H1 (cell line): ENCODE data around the gene RELN. TPM values are rescaled to one million over a fixed set of nuclear protein-coding genes. Genes with fewer than 3 reads are reported as not detected.

Source experiments
- CTCF ChIA-PET: fragments of 300-600 bp; sonication (Branson Sonifier 250); formaldehyde crosslinking; loops from one replicate; lab custom pipeline; 2021; ENCODE audit not compliant: partially characterized antibody; lab: Charles Lee
- POLR2A ChIA-PET: fragments of 300-600 bp; sonication (Branson Sonifier 250); formaldehyde crosslinking; loops from one replicate; lab custom pipeline; 2021; ENCODE audit warnings: inconsistent platforms; ENCODE audit not compliant: partially characterized antibody; lab: Charles Lee
- DNase-seq, 2 experiments: peaks; one replicate each; pipeline versions ENCODE4 v3.0.0 to v3.0.0-alpha.2; 2010 to 2022; ENCODE audit warnings: low spot score in 2 of 2, low read depth in 1 of 2, mixed read lengths in 1 of 2
- FAIRE-seq: peaks from 2 replicates; lab custom pipeline; 2011; peaks lifted over from hg19 to GRCh38; lab: Jason Lieb, UNC
- H2AFZ ChIP-seq: 2 replicates; pipeline ENCODE4 v1.8.1; 2012; ENCODE audit warnings: low read length, inconsistent platforms
- H2AK5ac ChIP-seq: 2 replicates; pipeline ENCODE4 v1.6.1; 2013; ENCODE audit warnings: low read depth, low read length
- H2BK120ac ChIP-seq: replicated peaks from 2 replicates; pipeline ENCODE3; 2013; ENCODE audit warnings: low read depth, low read length, inconsistent platforms
- H2BK12ac ChIP-seq: 2 replicates; pipeline ENCODE4 v1.6.1; 2013; ENCODE audit warnings: low read depth, low read length
- H2BK15ac ChIP-seq: 2 replicates; pipeline ENCODE4 v1.6.1; 2013; ENCODE audit warnings: low read length
- H2BK20ac ChIP-seq: 2 replicates; pipeline ENCODE4 v1.6.1; 2013; ENCODE audit warnings: low read length
- H2BK5ac ChIP-seq: 2 replicates; pipeline ENCODE4 v1.6.1; 2013; ENCODE audit warnings: low read depth, low read length
- H3K14ac ChIP-seq: 2 replicates; pipeline ENCODE4 v1.6.1; 2013; ENCODE audit warnings: inconsistent platforms; ENCODE audit not compliant: insufficient read length
- H3K18ac ChIP-seq: 2 replicates; pipeline ENCODE4 v1.6.1; 2013; ENCODE audit warnings: low read length; ENCODE audit errors: extremely low read depth
- H3K23ac ChIP-seq: 2 replicates; pipeline ENCODE4 v1.6.1; 2013; ENCODE audit warnings: inconsistent platforms; ENCODE audit not compliant: insufficient read length
- H3K23me2 ChIP-seq: 2 replicates; pipeline ENCODE4 v1.6.1; 2013; ENCODE audit warnings: low read depth, low read length
- H3K27ac ChIP-seq: 2 replicates; pipeline ENCODE4 v1.6.1; 2011; ENCODE audit warnings: low read depth, low read length, inconsistent platforms
- H3K27me3 ChIP-seq, 4 experiments: replicated peaks in 1 of 4; 1 replicate in 1 of 4; 2 replicates in 3 of 4; pipeline versions ENCODE4 v1.6.1 to v1.8.1; 2011 to 2013; ENCODE audit warnings: low read length in 3 of 4, mild to moderate bottlenecking in 3 of 4, inconsistent platforms in 2 of 4, mixed read lengths in 2 of 4, moderate library complexity in 1 of 4; ENCODE audit not compliant: control insufficient read depth in 3 of 4, insufficient read depth in 3 of 4; ENCODE audit errors: extremely low read depth in 1 of 4
- H3K36me3 ChIP-seq, 4 experiments: 2 replicates each; pipeline versions ENCODE4 v1.6.1 to v1.8.1; 2011 to 2013; ENCODE audit warnings: mild to moderate bottlenecking in 4 of 4, low read length in 3 of 4, moderate library complexity in 2 of 4, control low read depth in 1 of 4, inconsistent platforms in 1 of 4; ENCODE audit not compliant: insufficient read depth in 4 of 4, control insufficient read depth in 2 of 4
- H3K4ac ChIP-seq: replicated peaks from 2 replicates; pipeline ENCODE3; 2013; ENCODE audit warnings: low read length, low read depth, mixed read lengths, inconsistent platforms; ENCODE audit not compliant: insufficient read length
- H3K4me1 ChIP-seq, 4 experiments: replicated peaks in 1 of 4; 1 replicate in 1 of 4; 2 replicates in 3 of 4; pipeline versions ENCODE4 v1.6.1 to v1.8.1; 2011 to 2013; ENCODE audit warnings: low read length in 3 of 4, inconsistent platforms in 2 of 4, mixed read lengths in 1 of 4; ENCODE audit not compliant: insufficient read depth in 4 of 4, control insufficient read depth in 3 of 4
- H3K4me2 ChIP-seq, 2 experiments: 2 replicates each; pipeline versions ENCODE4 v1.6.1 to v1.8.1; 2011 to 2013; ENCODE audit warnings: low read depth in 2 of 2, low read length in 2 of 2, control low read depth in 1 of 2, inconsistent platforms in 1 of 2, mild to moderate bottlenecking in 1 of 2; ENCODE audit not compliant: insufficient read depth in 1 of 2
- H3K4me3 ChIP-seq, 4 experiments: fragments of 200-600, 300-600 bp in 1 of 4; sonication (generic), shearing (Covaris generic), sonication (Bioruptor Twin) in 1 of 4; 2 replicates each; pipeline versions ENCODE4 v1.5.1 to v1.8.1; 2011 to 2016; ENCODE audit warnings: low read length in 4 of 4, low read depth in 3 of 4, control low read depth in 2 of 4, inconsistent platforms in 2 of 4, mild to moderate bottlenecking in 2 of 4, mixed read lengths in 1 of 4, moderate library complexity in 1 of 4; ENCODE audit not compliant: insufficient read depth in 2 of 4; ENCODE audit errors: extremely low read depth in 1 of 4
- H3K56ac ChIP-seq: replicated peaks from 2 replicates; pipeline ENCODE3; 2013; ENCODE audit warnings: low read depth, mild to moderate bottlenecking, mixed read lengths, low read length, inconsistent platforms; ENCODE audit not compliant: insufficient read length
- H3K79me1 ChIP-seq: 2 replicates; pipeline ENCODE4 v1.6.1; 2013; ENCODE audit warnings: low read depth, low read length, control low read depth
- H3K79me2 ChIP-seq, 2 experiments: 2 replicates each; pipeline versions ENCODE4 v1.6.1 to v1.8.1; 2012 to 2013; ENCODE audit warnings: low read length in 2 of 2, mild to moderate bottlenecking in 2 of 2, inconsistent platforms in 1 of 2; ENCODE audit not compliant: insufficient read depth in 2 of 2, control insufficient read depth in 1 of 2
- H3K9ac ChIP-seq, 4 experiments: replicated peaks in 1 of 4; 1 replicate in 1 of 4; 2 replicates in 3 of 4; pipeline versions ENCODE4 v1.6.1 to v1.8.1; 2011 to 2013; ENCODE audit warnings: low read depth in 3 of 4, low read length in 3 of 4, control low read depth in 2 of 4, mild to moderate bottlenecking in 2 of 4, moderate library complexity in 2 of 4, inconsistent platforms in 1 of 4; ENCODE audit errors: extremely low read depth in 1 of 4
- H3K9me3 ChIP-seq, 2 experiments: 2 replicates each; pipeline versions ENCODE4 v1.6.1 to v1.8.1; 2012 to 2013; ENCODE audit warnings: mild to moderate bottlenecking in 2 of 2, moderate library complexity in 2 of 2, control low read depth in 1 of 2, inconsistent platforms in 1 of 2, low read depth in 1 of 2, low read length in 1 of 2, mixed read lengths in 1 of 2; ENCODE audit not compliant: insufficient read depth in 2 of 2
- H4K20me1 ChIP-seq, 2 experiments: replicated peaks in 1 of 2; 2 replicates each; pipeline versions ENCODE3 to v1.8.1; 2011 to 2013; ENCODE audit warnings: inconsistent platforms in 2 of 2, low read length in 2 of 2, mild to moderate bottlenecking in 1 of 2; ENCODE audit not compliant: insufficient read depth in 2 of 2, control insufficient read depth in 1 of 2
- H4K5ac ChIP-seq: 2 replicates; pipeline ENCODE4 v1.6.1; 2013; ENCODE audit warnings: low read length, low read depth, mixed read lengths, inconsistent platforms; ENCODE audit not compliant: insufficient read length
- H4K8ac ChIP-seq: 2 replicates; pipeline ENCODE4 v1.8.0; 2013; ENCODE audit warnings: mild to moderate bottlenecking, moderate library complexity, low read length, inconsistent platforms; ENCODE audit not compliant: insufficient read depth; ENCODE audit errors: extremely low read depth
- H4K91ac ChIP-seq: replicated peaks from 2 replicates; pipeline ENCODE3; 2013; ENCODE audit warnings: low read length, mixed read lengths, inconsistent platforms; ENCODE audit not compliant: insufficient read length
- CHD1 ChIP-seq: IDR thresholded peaks from 2 replicates; pipeline ENCODE4 v1.6.1; 2012; ENCODE audit warnings: low read depth, low read length, improper control_type of control experiment
- CHD2 ChIP-seq: IDR thresholded peaks from 2 replicates; pipeline ENCODE4 v1.6.1; 2012; ENCODE audit warnings: low read length, improper control_type of control experiment
- HDAC2 ChIP-seq, 2 experiments: fragments of 300-600 bp in 1 of 2; sonication (generic) in 1 of 2; IDR thresholded peaks; 2 replicates each; pipeline ENCODE4 v1.6.1; 2011 to 2012; ENCODE audit warnings: low read depth in 2 of 2, low read length in 2 of 2, mild to moderate bottlenecking in 2 of 2, moderate library complexity in 2 of 2, borderline replicate concordance in 1 of 2, inconsistent platforms in 1 of 2
- JUN ChIP-seq: IDR thresholded peaks from 2 replicates; pipeline ENCODE4 v1.6.1; 2011; ENCODE audit warnings: low read depth, mild to moderate bottlenecking, improper control_type of control experiment, low read length
- KDM5A ChIP-seq: fragments of 200-600 bp; IDR thresholded peaks from 2 replicates; pipeline ENCODE4 v1.7.1; 2012; ENCODE audit warnings: mild to moderate bottlenecking, low read length, inconsistent platforms, mixed read lengths
- NANOG ChIP-seq: IDR thresholded peaks from 2 replicates; pipeline ENCODE4 v1.6.1; 2011; ENCODE audit warnings: low read length, low read depth, mild to moderate bottlenecking, inconsistent platforms; ENCODE audit not compliant: insufficient read depth, poor library complexity, severe bottlenecking
- POU5F1 ChIP-seq: IDR thresholded peaks from 2 replicates; pipeline ENCODE4 v1.6.1; 2011; ENCODE audit warnings: low read depth, mild to moderate bottlenecking, low read length, moderate library complexity
- RFX5 ChIP-seq: IDR thresholded peaks from 2 replicates; pipeline ENCODE4 v1.6.1; 2011; ENCODE audit warnings: low read depth, low read length, improper control_type of control experiment, borderline replicate concordance
- TAF7 ChIP-seq: optimal IDR thresholded peaks from 2 replicates; pipeline ENCODE3; 2011; ENCODE audit warnings: low read depth, mild to moderate bottlenecking, inconsistent platforms, low read length, moderate library complexity, borderline replicate concordance
- ZNF274 ChIP-seq: IDR thresholded peaks from 2 replicates; pipeline ENCODE4 v1.7.0; 2012; ENCODE audit warnings: low read length, borderline replicate concordance; ENCODE audit errors: extremely low read depth
- WGBS, 2 experiments: shearing (Covaris generic) in 1 of 2; methylation state at CpG; one replicate each; pipeline versions ENCODE4 v1.1.6 to v1.1.7; 2013 to 2015; ENCODE audit warnings: low lambda C conversion rate in 2 of 2, mixed read lengths in 2 of 2, inconsistent platforms in 1 of 2, low coverage in 1 of 2, missing lambda C conversion rate in 1 of 2; ENCODE audit not compliant: insufficient replicate concordance in 2 of 2, insufficient coverage in 1 of 2, insufficient read length in 1 of 2; ENCODE audit errors: extremely low coverage in 1 of 2, missing lambda C conversion rate in 1 of 2; 5-methylcytosine and 5-hydroxymethylcytosine counted together
- polyA plus RNA-seq, 7 experiments: library from polyadenylated mRNA; depleted of rRNA in 3 of 7; stranded (reverse) in 5 of 7; unstranded in 2 of 7; fragments of >200 nt in 5 of 7; fragments of 200-250 nt in 2 of 7; gene quantifications; 1 replicate in 5 of 7; 2 replicates in 1 of 7; 4 replicates in 1 of 7; pipeline versions ENCODE4 v1.2.1 to v1.2.3, GENCODE V29; 2011 to 2013; ENCODE audit warnings: missing spikeins in 2 of 7, mixed read lengths in 2 of 7
- total RNA-seq: library from RNA; stranded (reverse); fragmentation: NEBNext Ultra II Directional; extraction: Animal tissue kit (Norgen Biotek cat#: 25700); gene quantifications from 2 replicates; pipeline ENCODE4 v1.2.1, GENCODE V29; 2021
- TF ChIP-seq, protein P1 (sequence below): IDR thresholded peaks from 2 replicates; pipeline ENCODE4 v1.6.1; 2012; ENCODE audit warnings: low read length, inconsistent platforms

Gene RELN
- total and polyA plus RNA-seq, 2 of the 8 experiments (the other 6 are each of a cell fraction or from before 2014, with no cell fraction given), result 0.03 to 0.07 TPM

DNA sequence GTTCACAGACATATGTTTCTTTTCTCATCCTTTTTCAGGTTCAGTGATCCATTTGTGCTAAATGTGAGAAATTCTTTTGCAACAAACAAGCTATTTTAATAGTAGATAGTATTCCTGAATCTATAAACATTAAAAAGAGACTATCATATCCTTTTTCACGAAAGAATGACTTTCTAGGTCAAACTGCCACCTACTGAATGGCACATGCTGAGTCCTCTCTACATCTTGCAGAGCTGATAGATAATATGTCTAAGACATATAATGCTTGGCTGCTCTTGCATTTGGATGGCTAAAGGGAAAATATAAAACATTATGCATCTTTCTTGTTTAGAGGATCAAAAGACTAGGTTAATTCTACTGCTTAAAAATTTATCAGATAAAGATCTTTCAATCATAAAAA lies 429.3 kb downstream of the RELN start:
- POLR2A ChIA-PET, result no interaction called here
- H3K23me2 ChIP-seq, result no peaks in the 10 kb centered on the region
- no peak overlapping the region for H3K14ac ChIP-seq
- H3K18ac ChIP-seq, result no peak overlapping the region
- no peak for DNase-seq
- CTCF ChIA-PET, result interaction anchor here (2.0 kb wide), 1 partner anchor 15 kb away, joined by 8 read pairs; no protein-coding TSS in a partner anchor
- no peak overlapping the region for H2BK5ac ChIP-seq
- no peak overlapping the region for H3K56ac ChIP-seq
- H3K27me3 ChIP-seq, result no peaks in the 10 kb centered on the region
- no peak for FAIRE-seq
- no peak overlapping the region for H4K5ac ChIP-seq
- 86% methylated on average over 1 of the region's 1 CpG; no CpG with 5 or more reads in 1 of the 2 experiments for WGBS, 2 experiments
- no peak overlapping the region for H3K4ac ChIP-seq
- H2AFZ ChIP-seq, result no peak overlapping the region
- H4K8ac ChIP-seq, result no peak overlapping the region
- H2BK20ac ChIP-seq, result no peak overlapping the region
- no peaks in the 10 kb centered on the region for H4K20me1 ChIP-seq
- no peak overlapping the region for H3K4me3 ChIP-seq
- H2AK5ac ChIP-seq, result no peak overlapping the region
- no peak overlapping the region for H3K27ac ChIP-seq
- no peak overlapping the region for H2BK12ac ChIP-seq
- H3K9me3 ChIP-seq, result no peaks in the 10 kb centered on the region
- no peak overlapping the region for H2BK15ac ChIP-seq
- peaks cover 0 to 3% (median 0%) of the 10 kb centered on the region in 4 experiments; a peak in 1 of 7 replicates for H3K4me1 ChIP-seq
- H3K23ac ChIP-seq, result no peak overlapping the region
- H3K79me1 ChIP-seq, result no peaks in the 10 kb centered on the region
- H3K4me2 ChIP-seq, result no peak overlapping the region
- H3K79me2 ChIP-seq, result no peaks in the 10 kb centered on the region
- no peak overlapping the region for H2BK120ac ChIP-seq
- TF ChIP-seq ZNF274 (no peak), KDM5A (no peak), NANOG (no peak), CHD2 (no peak), CHD1 (no peak), HDAC2 (IDR thresholded peaks at IDR 0.05; ENCODE audit: borderline replicate concordance in 1 of 2, low read depth in 2 of 2, low read length in 2 of 2) (no peak), TAF7 (no peak), POU5F1 (no peak), RFX5 (no peak), JUN (no peak)
- TF ChIP-seq, protein P1, sequence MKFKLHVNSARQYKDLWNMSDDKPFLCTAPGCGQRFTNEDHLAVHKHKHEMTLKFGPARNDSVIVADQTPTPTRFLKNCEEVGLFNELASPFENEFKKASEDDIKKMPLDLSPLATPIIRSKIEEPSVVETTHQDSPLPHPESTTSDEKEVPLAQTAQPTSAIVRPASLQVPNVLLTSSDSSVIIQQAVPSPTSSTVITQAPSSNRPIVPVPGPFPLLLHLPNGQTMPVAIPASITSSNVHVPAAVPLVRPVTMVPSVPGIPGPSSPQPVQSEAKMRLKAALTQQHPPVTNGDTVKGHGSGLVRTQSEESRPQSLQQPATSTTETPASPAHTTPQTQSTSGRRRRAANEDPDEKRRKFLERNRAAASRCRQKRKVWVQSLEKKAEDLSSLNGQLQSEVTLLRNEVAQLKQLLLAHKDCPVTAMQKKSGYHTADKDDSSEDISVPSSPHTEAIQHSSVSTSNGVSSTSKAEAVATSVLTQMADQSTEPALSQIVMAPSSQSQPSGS, result no peak
- TF ChIP-seq, all 59 proteins: peak for 0
- H4K91ac ChIP-seq, result no peak overlapping the region
- H3K36me3 ChIP-seq, result no peaks in the 10 kb centered on the region
- H3K9ac ChIP-seq, result no peak overlapping the region
